Breast epithelium (tissue), 3 donors: ENCODE data around the gene BRINP2.

ENCODE experiments used
- POLR2A ChIP-seq: fragments of 450-650 bp; IDR thresholded peaks from one replicate; pipeline ENCODE4 v1.6.1; 2016; ENCODE audit warnings: antibody characterized with exemption, mild to moderate bottlenecking, moderate library complexity
- TF ChIP-seq, protein P1 (sequence below), 3 donors: fragments of 450-650 bp; IDR thresholded peaks; one replicate each; pipeline ENCODE4 v1.5.1; 2016 to 2017; ENCODE audit warnings: antibody characterized with exemption in 3 of 3, mild to moderate bottlenecking in 3 of 3, moderate library complexity in 3 of 3

DNA sequence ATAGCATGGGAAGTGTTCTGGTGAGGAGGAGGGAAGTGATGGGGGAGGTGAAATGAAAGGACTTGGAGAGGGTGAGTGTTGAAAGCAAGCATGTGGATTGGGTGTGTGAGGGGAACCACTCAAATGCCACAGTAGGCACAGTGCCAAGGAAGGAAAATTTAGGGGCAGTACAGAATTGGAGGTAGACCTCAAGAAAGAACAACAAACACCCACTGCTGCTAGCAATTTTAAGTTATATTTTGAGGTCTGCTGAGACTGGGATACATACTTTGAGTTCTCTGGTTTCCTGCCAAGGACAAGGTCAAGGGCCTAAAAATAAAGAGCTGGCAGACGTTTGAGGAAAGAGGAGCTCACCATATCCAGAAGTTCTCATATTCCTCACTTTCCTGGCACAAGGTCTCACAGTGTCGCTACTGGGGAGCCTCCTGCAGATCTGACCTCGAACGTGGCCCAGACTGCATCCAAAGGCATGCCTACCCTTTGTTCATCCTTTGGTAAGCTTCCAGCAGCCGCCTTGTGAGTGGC, 104.0 kb downstream of the BRINP2 start:
- TF ChIP-seq, protein P1, sequence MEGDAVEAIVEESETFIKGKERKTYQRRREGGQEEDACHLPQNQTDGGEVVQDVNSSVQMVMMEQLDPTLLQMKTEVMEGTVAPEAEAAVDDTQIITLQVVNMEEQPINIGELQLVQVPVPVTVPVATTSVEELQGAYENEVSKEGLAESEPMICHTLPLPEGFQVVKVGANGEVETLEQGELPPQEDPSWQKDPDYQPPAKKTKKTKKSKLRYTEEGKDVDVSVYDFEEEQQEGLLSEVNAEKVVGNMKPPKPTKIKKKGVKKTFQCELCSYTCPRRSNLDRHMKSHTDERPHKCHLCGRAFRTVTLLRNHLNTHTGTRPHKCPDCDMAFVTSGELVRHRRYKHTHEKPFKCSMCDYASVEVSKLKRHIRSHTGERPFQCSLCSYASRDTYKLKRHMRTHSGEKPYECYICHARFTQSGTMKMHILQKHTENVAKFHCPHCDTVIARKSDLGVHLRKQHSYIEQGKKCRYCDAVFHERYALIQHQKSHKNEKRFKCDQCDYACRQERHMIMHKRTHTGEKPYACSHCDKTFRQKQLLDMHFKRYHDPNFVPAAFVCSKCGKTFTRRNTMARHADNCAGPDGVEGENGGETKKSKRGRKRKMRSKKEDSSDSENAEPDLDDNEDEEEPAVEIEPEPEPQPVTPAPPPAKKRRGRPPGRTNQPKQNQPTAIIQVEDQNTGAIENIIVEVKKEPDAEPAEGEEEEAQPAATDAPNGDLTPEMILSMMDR (IDR thresholded peaks at IDR 0.05) = no peak
- TF ChIP-seq POLR2A = no peak
